Osteocyte (in vitro differentiated cells): ENCODE measurements around the gene DLX4. TPM values are rescaled to one million over a fixed set of nuclear protein-coding genes. Genes with fewer than 3 reads are reported as not detected.

Experiments used
- DNase-seq: peaks from one replicate; pipeline ENCODE4 v3.0.0; 2021; ENCODE audit warnings: mixed read lengths; ENCODE audit not compliant: unreplicated experiment; ENCODE audit errors: extremely low spot score
- H3K27ac Mint-ChIP-seq: one replicate; pipeline ENCODE4 v1.8.0; 2021; ENCODE audit warnings: mild to moderate bottlenecking, mixed read lengths; ENCODE audit not compliant: unreplicated experiment
- H3K27me3 Mint-ChIP-seq: one replicate; pipeline ENCODE4 v1.8.0; 2021; ENCODE audit warnings: mixed read lengths; ENCODE audit not compliant: unreplicated experiment
- H3K36me3 Mint-ChIP-seq: one replicate; pipeline ENCODE4 v1.8.0; 2021; ENCODE audit warnings: mixed read lengths; ENCODE audit not compliant: unreplicated experiment
- H3K4me1 Mint-ChIP-seq: one replicate; pipeline ENCODE4 v1.8.0; 2021; ENCODE audit warnings: mixed read lengths; ENCODE audit not compliant: unreplicated experiment
- H3K4me3 Mint-ChIP-seq: one replicate; pipeline ENCODE4 v1.8.0; 2021; ENCODE audit warnings: mild to moderate bottlenecking, moderate library complexity, mixed read lengths; ENCODE audit not compliant: unreplicated experiment
- H3K9me3 Mint-ChIP-seq: one replicate; pipeline ENCODE4 v1.8.0; 2021; ENCODE audit warnings: mixed read lengths; ENCODE audit not compliant: unreplicated experiment
- total RNA-seq: library from RNA; stranded (reverse); gene quantifications from 2 replicates; pipeline ENCODE4 v1.2.1, GENCODE V29; 2021
- TF ChIP-seq, protein P1 (sequence below): fragments of 200-600 bp; sonication (generic); IDR thresholded peaks from 2 replicates; pipeline ENCODE4 v1.5.0; 2021; ENCODE audit warnings: antibody characterized with exemption, mild to moderate bottlenecking, moderate library complexity

Gene DLX4
- total RNA-seq, 1 donor from 2014 or later, result not detected

DNA sequence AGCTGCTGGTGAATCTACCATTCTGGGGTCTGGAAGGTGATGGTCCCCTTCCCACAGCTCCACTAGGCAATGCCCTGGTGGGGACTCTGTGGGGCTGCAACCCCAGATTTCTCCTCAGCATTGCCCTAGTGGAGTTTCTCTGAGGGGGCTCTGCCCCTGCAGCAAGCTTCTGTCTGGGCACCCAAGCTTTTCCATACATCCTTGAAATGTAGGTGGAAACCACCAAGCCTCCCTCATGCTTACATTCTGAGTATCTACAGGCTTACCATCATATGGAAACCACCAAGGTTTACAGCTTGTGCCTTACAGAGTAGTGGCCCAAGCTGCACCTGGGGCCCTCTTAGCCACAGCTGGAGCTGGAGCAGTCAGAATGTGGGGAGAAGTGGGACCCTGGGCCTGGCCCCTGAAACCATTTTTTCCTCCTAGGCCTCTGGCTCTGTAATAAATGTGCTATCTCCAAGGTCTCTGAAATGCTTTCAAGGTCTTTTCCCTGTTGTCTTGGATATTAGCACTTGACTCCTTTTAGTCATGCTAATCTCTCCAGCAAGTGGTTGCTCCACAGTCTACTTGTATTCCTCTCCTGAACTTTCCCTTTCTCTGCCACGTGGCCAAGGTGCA, 45.6 kb downstream of the DLX4 start:
- Mint-ChIP-seq H3K9me3 (peaks cover 23% of the 10 kb centered on the region), H3K27ac (no peak overlapping the region), H3K4me1 (peaks cover 4% of the 10 kb centered on the region), H3K27me3 (peaks cover 21% of the 10 kb centered on the region), H3K36me3 (no peaks in the 10 kb centered on the region), H3K4me3 (no peak overlapping the region)
- DNase-seq, result peak; percentile 56
- TF ChIP-seq, protein P1, sequence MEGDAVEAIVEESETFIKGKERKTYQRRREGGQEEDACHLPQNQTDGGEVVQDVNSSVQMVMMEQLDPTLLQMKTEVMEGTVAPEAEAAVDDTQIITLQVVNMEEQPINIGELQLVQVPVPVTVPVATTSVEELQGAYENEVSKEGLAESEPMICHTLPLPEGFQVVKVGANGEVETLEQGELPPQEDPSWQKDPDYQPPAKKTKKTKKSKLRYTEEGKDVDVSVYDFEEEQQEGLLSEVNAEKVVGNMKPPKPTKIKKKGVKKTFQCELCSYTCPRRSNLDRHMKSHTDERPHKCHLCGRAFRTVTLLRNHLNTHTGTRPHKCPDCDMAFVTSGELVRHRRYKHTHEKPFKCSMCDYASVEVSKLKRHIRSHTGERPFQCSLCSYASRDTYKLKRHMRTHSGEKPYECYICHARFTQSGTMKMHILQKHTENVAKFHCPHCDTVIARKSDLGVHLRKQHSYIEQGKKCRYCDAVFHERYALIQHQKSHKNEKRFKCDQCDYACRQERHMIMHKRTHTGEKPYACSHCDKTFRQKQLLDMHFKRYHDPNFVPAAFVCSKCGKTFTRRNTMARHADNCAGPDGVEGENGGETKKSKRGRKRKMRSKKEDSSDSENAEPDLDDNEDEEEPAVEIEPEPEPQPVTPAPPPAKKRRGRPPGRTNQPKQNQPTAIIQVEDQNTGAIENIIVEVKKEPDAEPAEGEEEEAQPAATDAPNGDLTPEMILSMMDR, result no peak

- no peak overlapping the region for H3K27ac Mint-ChIP-seq
- H3K27me3 Mint-ChIP-seq, result peaks cover 19% of the 10 kb centered on the region
- DNase-seq, result peak; percentile 13
- no peak overlapping the region for H3K4me3 Mint-ChIP-seq
- peaks cover 4% of the 10 kb centered on the region for H3K4me1 Mint-ChIP-seq
- peaks cover 23% of the 10 kb centered on the region for H3K9me3 Mint-ChIP-seq
- TF ChIP-seq, protein P1, result no peak
- no peaks in the 10 kb centered on the region for H3K36me3 Mint-ChIP-seq
These were observed 46.2 kb downstream of the DLX4 start for GRCh38 chr17:50015146-50015545.

DNA sequence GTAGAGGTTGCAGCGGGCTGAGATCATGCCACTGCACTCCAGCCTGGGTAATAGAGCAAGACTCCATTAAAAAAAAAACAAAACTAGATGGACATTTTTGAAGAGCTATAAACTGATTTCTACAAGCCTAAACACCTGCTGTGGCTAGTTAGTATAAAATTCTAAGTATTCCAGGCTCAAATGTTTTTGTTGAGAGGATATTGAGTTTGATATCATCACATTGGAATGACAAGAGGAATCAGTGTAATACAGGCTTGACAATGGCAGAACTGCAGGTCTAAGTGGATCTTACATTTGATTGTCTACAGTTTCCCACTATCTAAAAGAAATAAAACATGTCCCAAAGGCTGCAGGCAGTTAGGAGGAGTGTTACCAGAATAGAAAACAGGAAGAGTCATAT, 49.9 kb downstream of the DLX4 start:
- Mint-ChIP-seq H3K4me1 (peaks cover 13% of the 10 kb centered on the region), H3K27ac (no peak overlapping the region), H3K4me3 (no peak overlapping the region), H3K36me3 (no peaks in the 10 kb centered on the region), H3K27me3 (peaks cover 4% of the 10 kb centered on the region), H3K9me3 (peaks cover 6% of the 10 kb centered on the region)
- no peak for DNase-seq
- TF ChIP-seq, protein P1, result no peak

DNA sequence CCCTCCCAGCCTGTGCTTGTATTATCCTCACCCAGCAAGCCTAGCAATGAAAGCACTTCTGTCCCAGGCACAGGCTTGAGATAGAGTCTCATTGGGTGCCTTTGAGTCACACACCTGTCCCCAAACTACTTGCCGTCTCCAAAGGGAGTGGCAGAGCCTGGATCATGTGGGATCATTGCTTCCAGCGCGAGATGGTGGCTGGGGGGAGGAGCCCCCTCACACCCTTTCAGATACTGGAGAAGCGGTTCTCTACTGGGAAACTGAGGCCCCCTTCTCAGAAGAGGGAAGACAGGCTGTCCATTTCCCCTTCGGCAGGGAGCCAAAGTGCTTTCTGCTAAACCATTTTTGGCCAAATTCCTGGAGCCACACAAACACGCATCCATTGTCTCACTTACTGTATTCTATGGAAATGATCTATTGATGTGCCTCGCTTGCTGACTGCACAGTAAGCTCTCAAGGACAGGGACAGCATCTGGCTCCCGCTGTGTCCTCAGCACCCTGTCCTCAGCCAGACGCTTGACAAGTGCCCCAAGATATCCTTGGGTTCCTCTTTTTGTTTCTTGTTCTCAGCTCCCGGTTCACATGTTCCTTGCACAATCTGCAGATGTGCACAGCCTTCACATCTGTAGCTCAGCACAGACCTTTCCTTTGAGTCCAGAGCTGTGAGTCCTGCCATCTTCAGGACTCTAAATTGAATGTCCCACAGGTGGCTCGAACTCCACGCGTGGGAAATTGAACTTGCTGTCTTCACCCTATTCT, 52.0 kb downstream of the DLX4 start:
- no peak overlapping the region for H3K27ac Mint-ChIP-seq
- H3K36me3 Mint-ChIP-seq, result no peaks in the 10 kb centered on the region
- peak; percentile 60 for DNase-seq
- peaks cover 4% of the 10 kb centered on the region for H3K27me3 Mint-ChIP-seq
- TF ChIP-seq, protein P1, result no peak
- no peak overlapping the region for H3K4me3 Mint-ChIP-seq
- no peaks in the 10 kb centered on the region for H3K9me3 Mint-ChIP-seq
- peaks cover 13% of the 10 kb centered on the region for H3K4me1 Mint-ChIP-seq

DNA sequence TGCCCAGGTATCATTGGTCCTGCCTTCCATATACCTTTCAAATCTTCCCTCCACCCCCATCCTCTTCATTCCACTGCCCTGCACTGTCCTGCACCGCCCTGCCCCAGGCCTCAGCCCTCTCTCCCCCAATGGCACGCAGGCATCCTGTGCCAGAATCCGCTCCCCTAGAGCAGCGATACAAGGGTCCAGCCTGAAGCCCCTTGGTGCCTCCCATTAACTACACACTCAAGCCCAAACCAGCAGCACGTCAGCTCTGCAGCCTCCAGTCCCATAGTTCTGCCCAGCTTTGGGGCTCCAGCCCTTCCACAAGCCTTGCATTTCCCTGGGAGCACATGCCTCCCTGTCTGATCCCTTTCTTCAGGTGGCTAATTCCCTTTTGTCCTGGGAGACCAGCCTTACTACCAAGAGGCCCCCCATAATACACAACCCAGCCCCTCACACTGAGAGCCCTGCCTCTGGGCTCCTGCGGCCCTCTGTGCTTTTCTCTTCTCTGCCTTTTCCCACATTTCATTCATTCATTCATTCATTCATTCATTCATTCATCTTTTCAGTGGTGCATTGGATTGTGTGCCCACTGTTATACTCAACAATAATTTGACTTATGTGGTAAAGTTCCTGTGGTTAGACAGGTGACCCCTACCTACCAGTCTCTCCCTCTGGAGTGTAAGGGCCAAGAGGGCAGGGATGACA, 52.8 kb downstream of the DLX4 start:
- Mint-ChIP-seq H3K9me3 (no peaks in the 10 kb centered on the region), H3K36me3 (no peaks in the 10 kb centered on the region), H3K4me3 (no peak overlapping the region), H3K27me3 (peaks cover 4% of the 10 kb centered on the region), H3K4me1 (peaks cover 17% of the 10 kb centered on the region), H3K27ac (no peak overlapping the region)
- DNase-seq, result peak; percentile 65
- TF ChIP-seq, protein P1, result no peak
